GM18498 (cell line): Measurements from ENCODE around the gene LRRC4C.

Source experiments
- ATAC-seq: cut with Tn5 transposase; IDR thresholded peaks from one replicate; pipeline ENCODE4 v1.9.1; 2021; ENCODE audit warnings: mild to moderate bottlenecking, moderate library complexity; ENCODE audit not compliant: unreplicated experiment

Gene LRRC4C

GRCh38 chr11:41419901-41420300 lies 39.6 kb downstream of the LRRC4C start:
- ATAC-seq: no peak

DNA sequence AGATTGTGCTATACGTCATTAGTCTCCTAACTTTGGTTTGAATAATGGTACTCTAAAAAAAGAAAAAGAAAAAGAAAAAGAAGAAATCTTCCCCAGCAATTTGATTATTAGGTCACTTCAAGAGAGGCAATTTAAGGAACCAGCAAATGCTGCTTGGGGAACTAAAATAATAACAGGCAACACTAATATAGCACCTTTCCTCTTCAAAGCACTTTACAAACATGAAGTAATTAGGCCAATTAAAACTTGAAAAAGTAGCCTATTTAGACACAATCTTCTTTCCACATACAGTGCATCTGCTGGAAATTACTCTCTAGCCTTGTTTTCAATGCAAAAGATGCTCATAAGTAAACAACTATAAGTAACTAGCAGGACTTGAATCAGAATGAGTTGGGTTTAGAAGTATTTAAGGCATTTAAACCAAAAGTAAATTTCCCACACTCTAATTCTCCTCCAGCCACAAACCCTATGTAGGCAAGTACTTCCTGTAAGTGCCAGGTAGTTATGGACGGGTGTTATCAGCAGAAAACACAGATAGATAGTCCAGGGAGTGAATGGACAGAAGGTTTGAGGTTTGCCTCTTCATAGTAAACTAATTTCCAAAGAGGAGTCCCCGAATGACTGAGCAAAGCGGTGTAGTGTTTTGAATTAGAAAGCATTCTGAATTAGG lies 44.5 kb downstream of the LRRC4C start:
- ATAC-seq: no peak

- ATAC-seq: peak; percentile 95
Measured at GRCh38 chr11:41413843-41414242, 45.6 kb downstream of the LRRC4C start.

GRCh38 chr11:41405812-41406211 lies 53.6 kb downstream of the LRRC4C start:
- no peak for ATAC-seq

DNA sequence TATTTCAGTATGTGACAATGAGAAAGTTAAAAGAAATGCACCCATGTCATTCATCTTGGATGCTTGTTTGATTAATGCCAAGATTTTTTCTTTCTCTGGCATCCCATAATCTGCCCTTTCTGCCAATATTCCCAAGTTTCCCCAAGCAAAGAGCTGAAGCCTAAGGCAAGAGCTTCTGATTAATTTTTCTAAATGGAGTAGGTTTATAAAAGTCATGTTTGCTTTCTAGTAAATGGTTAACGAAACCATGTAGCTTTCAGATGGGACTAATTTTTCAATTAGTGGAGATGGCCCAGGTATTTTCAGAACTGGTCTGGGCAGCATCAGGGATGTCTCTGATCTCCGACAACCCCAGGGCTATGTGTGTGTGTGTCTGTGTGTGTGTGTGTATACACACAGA lies 55.3 kb downstream of the LRRC4C start:
- ATAC-seq: no peak

GRCh38 chr11:41403458-41403857 lies 56.0 kb downstream of the LRRC4C start:
- ATAC-seq: no peak

GRCh38 chr11:41400819-41401382 lies 58.6 kb downstream of the LRRC4C start:
- ATAC-seq: no peak

GRCh38 chr11:41400124-41400523 lies 59.3 kb downstream of the LRRC4C start:
- no peak for ATAC-seq

DNA sequence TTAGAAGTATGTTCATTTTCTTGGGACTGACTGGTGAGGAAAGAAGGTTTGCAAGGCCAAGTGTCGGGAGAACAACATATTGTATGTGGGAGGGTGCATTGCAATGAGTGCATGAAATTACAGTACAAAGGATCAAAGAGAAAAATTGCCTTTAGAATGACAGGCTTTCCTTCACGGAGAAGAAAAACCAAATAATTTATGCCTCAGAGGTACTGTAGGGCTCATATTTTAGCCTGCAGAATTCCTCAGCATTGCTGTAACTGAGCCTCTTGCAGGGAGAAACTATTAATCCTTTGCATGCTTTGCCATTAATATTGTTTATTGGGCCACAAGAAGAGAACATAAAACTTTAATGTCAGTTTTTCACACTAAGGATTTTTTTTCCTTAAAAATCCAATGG lies 60.1 kb downstream of the LRRC4C start:
- ATAC-seq: no peak

- no peak for ATAC-seq
Measured at GRCh38 chr11:41398175-41398574, 61.3 kb downstream of the LRRC4C start.

- no peak for ATAC-seq
Measured at GRCh38 chr11:41394521-41395195, 64.8 kb downstream of the LRRC4C start.

GRCh38 chr11:41392596-41392995 lies 66.9 kb downstream of the LRRC4C start:
- no peak for ATAC-seq

DNA sequence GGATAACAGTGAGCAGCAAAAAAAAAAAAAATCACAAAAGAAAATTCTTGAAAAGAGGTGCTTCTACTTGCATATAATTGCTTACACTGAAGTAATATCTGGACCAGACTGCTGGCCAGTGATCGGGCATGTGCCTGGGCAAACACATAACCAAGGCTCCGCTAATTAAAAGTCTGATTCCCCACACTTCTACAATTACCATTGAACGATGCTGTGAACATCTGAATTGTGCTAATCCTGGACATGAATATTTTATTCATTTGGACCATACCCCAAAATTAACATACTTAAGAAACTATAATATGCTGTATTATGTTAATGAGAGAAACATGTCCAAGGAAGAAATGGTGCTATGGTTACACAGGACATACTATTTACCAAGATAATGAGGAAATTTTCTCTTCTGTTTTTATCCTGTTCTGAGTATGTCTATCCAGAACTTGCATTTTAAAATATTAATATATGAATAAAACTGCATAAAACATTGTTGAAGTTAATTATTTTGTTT lies 69.8 kb downstream of the LRRC4C start:
- ATAC-seq: no peak

DNA sequence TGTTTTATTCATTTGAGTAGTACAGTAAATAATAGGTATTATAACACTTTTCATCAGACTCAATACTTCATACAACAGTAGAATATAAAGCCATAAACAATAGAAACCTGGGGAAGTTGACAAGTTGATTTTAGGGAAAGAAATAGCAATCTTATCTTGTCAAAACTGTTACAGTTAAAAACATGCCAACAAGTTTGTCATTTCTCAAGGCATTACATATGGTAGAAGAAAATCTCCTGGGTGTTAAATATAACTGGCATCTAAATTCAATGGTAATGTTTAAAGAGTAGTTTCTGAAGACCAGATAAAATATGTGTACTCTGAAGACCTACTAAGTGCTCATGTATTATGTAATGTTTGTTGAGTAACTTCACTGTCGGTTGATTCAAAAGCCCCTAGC lies 75.1 kb downstream of the LRRC4C start:
- no peak for ATAC-seq

GRCh38 chr11:41383768-41384167 lies 75.7 kb downstream of the LRRC4C start:
- ATAC-seq: no peak

- ATAC-seq: no peak
Measured at GRCh38 chr11:41382927-41383326, 76.5 kb downstream of the LRRC4C start.

GRCh38 chr11:41379084-41379483 lies 80.4 kb downstream of the LRRC4C start:
- ATAC-seq: no peak

DNA sequence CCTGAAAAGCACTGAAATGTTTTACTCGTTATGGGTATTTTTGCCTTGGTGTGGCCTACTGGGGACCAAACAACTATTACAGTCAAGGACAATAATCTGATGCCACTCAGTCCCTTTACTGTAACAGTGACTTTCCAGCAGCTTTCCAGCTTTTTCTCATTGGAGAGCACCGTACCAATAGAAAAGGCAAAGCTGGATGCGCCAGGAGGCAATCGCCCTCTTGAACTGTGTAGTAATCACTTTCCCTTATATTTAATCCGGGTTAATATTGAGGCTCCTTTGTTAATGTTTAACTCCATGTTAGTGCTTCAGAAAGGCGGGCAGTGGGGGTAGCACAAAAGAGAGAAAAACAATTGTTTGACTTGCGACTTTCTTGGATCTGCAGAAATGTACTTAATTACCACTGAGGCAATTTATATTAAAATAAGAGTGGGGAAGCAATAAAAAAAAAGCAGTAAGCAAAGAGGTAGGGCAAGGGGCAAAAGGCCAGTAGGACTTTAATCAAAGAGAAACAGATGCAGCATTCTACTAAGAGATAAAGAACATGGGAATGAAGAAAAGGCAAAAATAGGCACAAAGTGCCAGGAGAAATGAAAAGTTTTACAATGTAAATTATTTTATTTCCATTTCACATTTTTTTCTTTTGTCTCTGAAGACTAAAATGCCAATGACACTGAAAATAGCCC lies 81.6 kb downstream of the LRRC4C start:
- no peak for ATAC-seq

DNA sequence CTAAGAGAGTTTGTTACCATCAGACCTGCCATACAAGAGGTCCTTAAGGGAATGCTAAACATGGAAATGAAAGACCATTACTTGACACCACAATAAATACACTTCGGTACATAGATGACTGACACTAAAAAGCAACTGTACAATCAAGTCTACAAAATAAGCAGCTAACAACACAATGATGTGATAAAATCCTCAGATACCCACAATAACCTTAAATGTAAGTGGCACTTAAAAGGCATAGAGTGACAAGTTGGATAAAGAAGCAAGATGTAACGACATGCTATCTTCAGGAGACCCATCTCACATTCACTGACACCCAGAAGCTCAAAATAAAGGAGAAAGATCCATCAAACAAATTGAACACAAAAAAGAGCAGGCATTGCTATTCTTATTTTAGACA lies 107.6 kb downstream of the LRRC4C start:
- no peak for ATAC-seq

DNA sequence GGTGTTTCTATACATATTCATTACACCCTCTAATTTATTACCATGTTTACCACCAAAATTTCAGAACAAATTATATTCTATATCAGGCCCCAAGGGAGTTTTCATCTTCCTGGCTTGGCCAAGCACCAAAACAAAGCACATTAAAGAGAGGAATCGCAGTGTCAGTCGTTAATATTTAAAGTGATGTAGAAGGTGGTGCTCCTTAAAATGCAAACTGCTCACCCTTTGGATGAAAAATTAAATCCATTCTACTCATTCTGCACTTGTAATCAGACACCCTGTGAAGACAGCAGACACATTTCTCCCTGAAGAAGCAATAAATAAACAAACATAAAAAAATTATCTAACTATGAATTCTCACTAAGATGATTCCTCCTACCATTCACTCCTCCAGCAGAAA lies 113.4 kb downstream of the LRRC4C start:
- no peak for ATAC-seq
